Measurements from ENCODE around the gene TEX264.

TEX264 gene

DNA sequence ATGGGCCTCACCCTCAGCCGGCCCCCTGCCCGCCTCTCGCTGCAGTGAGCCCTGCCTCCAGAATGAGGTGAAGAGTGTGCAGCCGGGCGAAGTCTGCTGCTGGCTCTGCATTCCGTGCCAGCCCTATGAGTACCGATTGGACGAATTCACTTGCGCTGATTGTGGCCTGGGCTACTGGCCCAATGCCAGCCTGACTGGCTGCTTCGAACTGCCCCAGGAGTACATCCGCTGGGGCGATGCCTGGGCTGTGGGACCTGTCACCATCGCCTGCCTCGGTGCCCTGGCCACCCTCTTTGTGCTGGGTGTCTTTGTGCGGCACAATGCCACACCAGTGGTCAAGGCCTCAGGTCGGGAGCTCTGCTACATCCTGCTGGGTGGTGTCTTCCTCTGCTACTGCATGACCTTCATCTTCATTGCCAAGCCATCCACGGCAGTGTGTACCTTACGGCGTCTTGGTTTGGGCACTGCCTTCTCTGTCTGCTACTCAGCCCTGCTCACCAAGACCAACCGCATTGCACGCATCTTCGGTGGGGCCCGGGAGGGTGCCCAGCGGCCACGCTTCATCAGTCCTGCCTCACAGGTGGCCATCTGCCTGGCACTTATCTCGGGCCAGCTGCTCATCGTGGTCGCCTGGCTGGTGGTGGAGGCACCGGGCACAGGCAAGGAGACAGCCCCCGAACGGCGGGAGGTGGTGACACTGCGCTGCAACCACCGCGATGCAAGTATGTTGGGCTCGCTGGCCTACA is 44.4 kb downstream of the TEX264 start:
- no peak for DNase-seq (ENCODE audit: low spot score)
- H3K79me1 ChIP-seq (ENCODE audit: low read depth, low read length), result no peaks in the 10 kb centered on the region

DNA sequence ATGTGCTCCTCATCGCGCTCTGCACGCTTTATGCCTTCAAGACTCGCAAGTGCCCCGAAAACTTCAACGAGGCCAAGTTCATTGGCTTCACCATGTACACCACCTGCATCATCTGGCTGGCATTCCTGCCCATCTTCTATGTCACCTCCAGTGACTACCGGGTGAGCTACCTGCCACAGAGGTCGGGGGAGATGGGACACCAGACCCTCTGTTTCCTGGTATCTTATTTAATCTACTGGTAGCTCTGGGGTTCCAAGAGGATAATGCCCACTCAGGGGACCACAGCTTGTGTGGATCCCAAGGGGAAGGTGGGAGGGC is 44.9 kb downstream of the TEX264 start:
- Histone ChIP-seq H4K8ac (ENCODE audit: low read depth, low read length) (no peak overlapping the region), H3K27ac (replicated peaks; ENCODE audit: low read length) (no peak overlapping the region), H3K14ac (ENCODE audit: low read length) (no peak overlapping the region), H3K9me3 (replicated peaks in 1 of 2; ENCODE audit: control insufficient read depth in 2 of 2, insufficient read depth in 1 of 2, low read depth in 1 of 2, low read length in 2 of 2) (no peaks in the 10 kb centered on the region), H2BK12ac (ENCODE audit: low read length) (no peak overlapping the region), H2BK15ac (ENCODE audit: low read length) (no peak overlapping the region), H2BK5ac (ENCODE audit: low read length) (no peak overlapping the region), H3K4me2 (ENCODE audit: insufficient read depth, low read length, poor library complexity, severe bottlenecking) (no peak overlapping the region), H3K36me3 (replicated peaks in 1 of 2; ENCODE audit: control insufficient read depth in 2 of 2, insufficient read depth in 2 of 2, low read length in 2 of 2) (peaks cover 9 to 11% of the 10 kb centered on the region in 2 donors), H3K27me3 (ENCODE audit: control insufficient read depth in 3 of 3, insufficient read depth in 3 of 3, low read depth in 1 of 3, low read length in 3 of 3) (no peaks in the 10 kb centered on the region), H3K9ac (ENCODE audit: low read depth, low read length, poor library complexity) (no peak overlapping the region), H2AFZ (ENCODE audit: low read length) (no peak overlapping the region), H3K4ac (ENCODE audit: low read length) (no peak overlapping the region), H3K18ac (ENCODE audit: low read length) (no peak overlapping the region), H2AK5ac (ENCODE audit: low read depth, low read length) (no peak overlapping the region), H4K91ac (ENCODE audit: low read depth, low read length, poor library complexity) (no peak overlapping the region), H2BK120ac (ENCODE audit: low read depth, low read length) (no peak overlapping the region), H3K79me1 (ENCODE audit: low read depth, low read length) (no peaks in the 10 kb centered on the region), H3K4me3 (ENCODE audit: low read length in 2 of 2) (no peak overlapping the region), H3K23ac (ENCODE audit: low read depth, low read length, poor library complexity) (no peak overlapping the region), H3K4me1 (ENCODE audit: control insufficient read depth in 2 of 2, insufficient read depth in 1 of 2, low read depth in 1 of 2, low read length in 2 of 2) (no peaks in the 10 kb centered on the region)
- no peak for DNase-seq (ENCODE audit: low spot score)
- WGBS, 2 donors (ENCODE audit: extremely low coverage in 2 of 2, insufficient read length in 2 of 2, insufficient replicate concordance in 1 of 2), result no CpG with 5 or more reads among the region's 8 CpGs

More for the DNA sequence above, 44.4 kb downstream of the TEX264 start:
- peak overlapping the region; percentile 31 for H3K14ac ChIP-seq (ENCODE audit: low read length)
- no peak overlapping the region for H3K4me2 ChIP-seq (ENCODE audit: insufficient read depth, low read length, poor library complexity, severe bottlenecking)
- peak overlapping the region; percentile 61 for H3K23ac ChIP-seq (ENCODE audit: low read depth, low read length, poor library complexity)
- H2BK120ac ChIP-seq (ENCODE audit: low read depth, low read length), result no peak overlapping the region
- no peaks in the 10 kb centered on the region for H3K9me3 ChIP-seq (replicated peaks in 1 of 2; ENCODE audit: control insufficient read depth in 2 of 2, insufficient read depth in 1 of 2, low read depth in 1 of 2, low read length in 2 of 2)
- no peaks in the 10 kb centered on the region for H3K27me3 ChIP-seq (ENCODE audit: control insufficient read depth in 3 of 3, insufficient read depth in 3 of 3, low read depth in 1 of 3, low read length in 3 of 3)
- peaks cover 9 to 11% of the 10 kb centered on the region in 2 donors for H3K36me3 ChIP-seq (replicated peaks in 1 of 2; ENCODE audit: control insufficient read depth in 2 of 2, insufficient read depth in 2 of 2, low read length in 2 of 2)
- H2AK5ac ChIP-seq (ENCODE audit: low read depth, low read length), result no peak overlapping the region
- no peak overlapping the region for H4K91ac ChIP-seq (ENCODE audit: low read depth, low read length, poor library complexity)
- no peaks in the 10 kb centered on the region for H3K4me1 ChIP-seq (ENCODE audit: control insufficient read depth in 2 of 2, insufficient read depth in 1 of 2, low read depth in 1 of 2, low read length in 2 of 2)
- H2BK15ac ChIP-seq (ENCODE audit: low read length), result peak overlapping the region; percentile 21
- no peak overlapping the region for H2AFZ ChIP-seq (ENCODE audit: low read length)
- H3K27ac ChIP-seq (replicated peaks; ENCODE audit: low read length), result no peak overlapping the region
- H3K4ac ChIP-seq (ENCODE audit: low read length), result no peak overlapping the region
- peak overlapping the region; percentile 85 for H2BK5ac ChIP-seq (ENCODE audit: low read length)
- no CpG with 5 or more reads among the region's 36 CpGs for WGBS, 2 donors (ENCODE audit: extremely low coverage in 2 of 2, insufficient read length in 2 of 2, insufficient replicate concordance in 1 of 2)
- peak overlapping the region; percentile 50 for H3K9ac ChIP-seq (ENCODE audit: low read depth, low read length, poor library complexity)
- H4K8ac ChIP-seq (ENCODE audit: low read depth, low read length), result no peak overlapping the region
- H3K18ac ChIP-seq (ENCODE audit: low read length), result no peak overlapping the region
- H2BK12ac ChIP-seq (ENCODE audit: low read length), result no peak overlapping the region
- no peak overlapping the region for H3K4me3 ChIP-seq (ENCODE audit: low read length in 2 of 2)

DNA sequence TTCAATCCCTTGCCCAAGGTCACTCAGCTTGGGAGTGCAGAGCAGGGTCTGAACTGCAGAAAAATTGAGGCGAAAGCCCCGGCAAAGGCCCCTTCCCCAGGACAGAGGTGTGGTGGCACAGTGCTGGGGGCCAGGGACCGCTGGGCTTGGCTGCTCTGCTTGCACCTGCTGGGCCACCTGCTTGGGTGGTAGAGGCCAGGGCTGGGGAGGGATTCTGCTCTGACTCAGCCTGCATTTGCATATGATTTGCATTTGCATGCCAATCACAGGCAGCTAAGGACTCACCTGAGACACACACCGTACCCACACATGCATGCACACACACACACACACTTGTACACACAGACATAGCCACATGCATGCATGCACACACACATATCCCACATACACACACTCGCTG is 45.8 kb downstream of the TEX264 start:
- DNase-seq (ENCODE audit: low spot score), result no peak
- no peaks in the 10 kb centered on the region for H3K4me1 ChIP-seq (ENCODE audit: control insufficient read depth in 2 of 2, insufficient read depth in 1 of 2, low read depth in 1 of 2, low read length in 2 of 2)
- no peak overlapping the region for H3K4ac ChIP-seq (ENCODE audit: low read length)
- no peak overlapping the region for H4K91ac ChIP-seq (ENCODE audit: low read depth, low read length, poor library complexity)
- peak overlapping the region; percentile 14 for H3K23ac ChIP-seq (ENCODE audit: low read depth, low read length, poor library complexity)
- no peak overlapping the region for H2BK5ac ChIP-seq (ENCODE audit: low read length)
- H3K9ac ChIP-seq (ENCODE audit: low read depth, low read length, poor library complexity), result peak overlapping the region; percentile 24
- no peak overlapping the region for H4K8ac ChIP-seq (ENCODE audit: low read depth, low read length)
- H3K14ac ChIP-seq (ENCODE audit: low read length), result peak overlapping the region; percentile 17
- H2AK5ac ChIP-seq (ENCODE audit: low read depth, low read length), result no peak overlapping the region
- H3K4me2 ChIP-seq (ENCODE audit: insufficient read depth, low read length, poor library complexity, severe bottlenecking), result no peak overlapping the region
- no peak overlapping the region for H2BK15ac ChIP-seq (ENCODE audit: low read length)
- WGBS, 2 donors (ENCODE audit: extremely low coverage in 2 of 2, insufficient read length in 2 of 2, insufficient replicate concordance in 1 of 2), result 100% methylated on average over 1 of the region's 5 CpGs; no CpG with 5 or more reads in 1 of the 2 donors
- H3K36me3 ChIP-seq (replicated peaks in 1 of 2; ENCODE audit: control insufficient read depth in 2 of 2, insufficient read depth in 2 of 2, low read length in 2 of 2), result peaks cover 9 to 11% of the 10 kb centered on the region in 2 donors
- H2BK120ac ChIP-seq (ENCODE audit: low read depth, low read length), result no peak overlapping the region
- H3K9me3 ChIP-seq (replicated peaks in 1 of 2; ENCODE audit: control insufficient read depth in 2 of 2, insufficient read depth in 1 of 2, low read depth in 1 of 2, low read length in 2 of 2), result no peaks in the 10 kb centered on the region
- H3K79me1 ChIP-seq (ENCODE audit: low read depth, low read length), result no peaks in the 10 kb centered on the region
- no peaks in the 10 kb centered on the region for H3K27me3 ChIP-seq (ENCODE audit: control insufficient read depth in 3 of 3, insufficient read depth in 3 of 3, low read depth in 1 of 3, low read length in 3 of 3)
- no peak overlapping the region for H2BK12ac ChIP-seq (ENCODE audit: low read length)
- H3K27ac ChIP-seq (replicated peaks; ENCODE audit: low read length), result no peak overlapping the region
- peak overlapping the region in 1 of 2 donors; percentile 23 for H3K4me3 ChIP-seq (ENCODE audit: low read length in 2 of 2)
- H2AFZ ChIP-seq (ENCODE audit: low read length), result no peak overlapping the region
- no peak overlapping the region for H3K18ac ChIP-seq (ENCODE audit: low read length)

DNA sequence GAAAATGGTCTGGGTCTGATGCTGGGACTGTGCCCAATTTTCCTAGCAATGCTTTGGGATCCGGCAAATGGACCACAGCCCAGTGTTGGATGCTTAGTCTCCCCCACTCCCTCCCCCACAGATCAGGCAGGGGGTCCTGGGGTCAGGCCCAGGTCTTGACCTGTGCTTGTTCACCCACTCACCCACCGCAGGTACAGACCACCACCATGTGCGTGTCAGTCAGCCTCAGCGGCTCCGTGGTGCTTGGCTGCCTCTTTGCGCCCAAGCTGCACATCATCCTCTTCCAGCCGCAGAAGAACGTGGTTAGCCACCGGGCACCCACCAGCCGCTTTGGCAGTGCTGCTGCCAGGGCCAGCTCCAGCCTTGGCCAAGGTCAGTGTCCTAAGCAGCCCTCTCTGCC is 46.4 kb downstream of the TEX264 start:
- Histone ChIP-seq H2BK120ac (ENCODE audit: low read depth, low read length) (peak overlapping the region; percentile 18), H2BK5ac (ENCODE audit: low read length) (no peak overlapping the region), H4K91ac (ENCODE audit: low read depth, low read length, poor library complexity) (no peak overlapping the region), H3K4me2 (ENCODE audit: insufficient read depth, low read length, poor library complexity, severe bottlenecking) (no peak overlapping the region), H3K27ac (replicated peaks; ENCODE audit: low read length) (no peak overlapping the region), H3K14ac (ENCODE audit: low read length) (no peak overlapping the region), H2AK5ac (ENCODE audit: low read depth, low read length) (no peak overlapping the region), H3K4me3 (ENCODE audit: low read length in 2 of 2) (no peak overlapping the region), H3K79me1 (ENCODE audit: low read depth, low read length) (no peaks in the 10 kb centered on the region), H4K8ac (ENCODE audit: low read depth, low read length) (no peak overlapping the region), H3K27me3 (ENCODE audit: control insufficient read depth in 3 of 3, insufficient read depth in 3 of 3, low read depth in 1 of 3, low read length in 3 of 3) (no peaks in the 10 kb centered on the region), H2BK15ac (ENCODE audit: low read length) (no peak overlapping the region), H3K23ac (ENCODE audit: low read depth, low read length, poor library complexity) (no peak overlapping the region), H3K9me3 (replicated peaks in 1 of 2; ENCODE audit: control insufficient read depth in 2 of 2, insufficient read depth in 1 of 2, low read depth in 1 of 2, low read length in 2 of 2) (no peaks in the 10 kb centered on the region), H2AFZ (ENCODE audit: low read length) (no peak overlapping the region), H3K36me3 (replicated peaks in 1 of 2; ENCODE audit: control insufficient read depth in 2 of 2, insufficient read depth in 2 of 2, low read length in 2 of 2) (peaks cover 9 to 11% of the 10 kb centered on the region in 2 donors), H3K18ac (ENCODE audit: low read length) (peak overlapping the region; percentile 54), H3K9ac (ENCODE audit: low read depth, low read length, poor library complexity) (no peak overlapping the region), H3K4me1 (ENCODE audit: control insufficient read depth in 2 of 2, insufficient read depth in 1 of 2, low read depth in 1 of 2, low read length in 2 of 2) (no peaks in the 10 kb centered on the region), H3K4ac (ENCODE audit: low read length) (no peak overlapping the region), H2BK12ac (ENCODE audit: low read length) (no peak overlapping the region)
- no CpG with 5 or more reads among the region's 10 CpGs for WGBS, 2 donors (ENCODE audit: extremely low coverage in 2 of 2, insufficient read length in 2 of 2, insufficient replicate concordance in 1 of 2)
- DNase-seq (ENCODE audit: low spot score), result no peak
